ENCODE data around the gene CYP27A1.
"Not testable (repeated sequence)": the region's sequence is repeated elsewhere in the genome, so short reads cannot be mapped to it uniquely, and the experiment has no call there.

Gene CYP27A1

DNA sequence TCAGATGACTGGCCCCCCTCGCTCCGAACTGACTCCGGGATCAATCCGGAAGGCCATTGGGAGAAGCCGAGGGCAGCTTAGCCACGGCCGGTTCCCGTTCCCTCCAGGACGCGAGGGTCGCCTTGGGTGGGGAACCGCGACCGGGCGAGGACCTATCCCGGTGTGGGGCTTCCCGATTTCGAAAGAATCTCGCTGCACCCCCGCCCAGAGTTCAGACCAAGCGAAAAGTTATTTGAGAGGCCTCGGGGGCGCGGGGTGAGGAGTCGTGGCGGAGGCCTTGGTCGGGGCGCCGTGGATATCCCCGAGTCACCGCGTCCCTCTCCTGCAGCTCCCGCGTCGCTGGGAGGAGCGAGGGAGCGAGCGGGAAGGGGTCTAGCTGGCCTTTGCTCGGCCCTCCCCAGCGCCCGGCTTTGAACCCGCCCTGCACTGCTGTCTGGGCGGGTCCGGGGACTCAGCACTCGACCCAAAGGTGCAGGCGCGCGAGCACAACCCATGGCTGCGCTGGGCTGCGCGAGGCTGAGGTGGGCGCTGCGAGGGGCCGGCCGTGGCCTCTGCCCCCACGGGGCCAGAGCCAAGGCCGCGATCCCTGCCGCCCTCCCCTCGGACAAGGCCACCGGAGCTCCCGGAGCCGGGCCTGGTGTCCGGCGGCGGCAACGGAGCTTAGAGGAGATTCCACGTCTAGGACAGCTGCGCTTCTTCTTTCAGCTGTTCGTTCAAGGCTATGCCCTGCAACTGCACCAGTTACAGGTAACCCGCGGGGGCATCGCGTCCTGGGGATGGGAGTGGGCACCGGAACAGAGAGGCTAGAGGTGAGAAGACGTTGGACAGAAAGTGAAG lies at the start of gene CYP27A1:
CYP27A1 (plus strand) TSS at position 457 of the 837 bp plus-strand sequence; CDS start at position 493, 36 bp downstream.
- peak; percentile 74 for DNase-seq

DNA sequence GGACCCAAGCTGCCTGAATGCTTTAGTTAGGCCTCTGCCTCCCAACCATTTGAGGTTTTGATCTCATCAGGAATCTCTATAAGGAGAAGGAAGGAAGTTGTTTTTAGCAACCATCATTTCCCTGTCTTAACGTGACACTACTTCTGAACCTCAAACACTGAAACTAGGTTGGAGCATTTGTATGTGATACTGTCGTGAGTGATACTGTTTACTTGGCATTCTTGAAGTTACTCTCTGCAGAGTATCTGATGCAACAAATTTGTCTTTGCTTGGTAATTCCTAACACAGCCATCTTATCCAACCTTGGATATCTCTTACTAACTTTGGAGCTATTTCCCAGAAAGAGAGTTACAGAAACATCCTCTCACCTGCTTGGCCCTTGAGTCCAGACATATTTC lies 49.2 kb upstream of the CYP27A1 start:
- DNase-seq = no peak

DNA sequence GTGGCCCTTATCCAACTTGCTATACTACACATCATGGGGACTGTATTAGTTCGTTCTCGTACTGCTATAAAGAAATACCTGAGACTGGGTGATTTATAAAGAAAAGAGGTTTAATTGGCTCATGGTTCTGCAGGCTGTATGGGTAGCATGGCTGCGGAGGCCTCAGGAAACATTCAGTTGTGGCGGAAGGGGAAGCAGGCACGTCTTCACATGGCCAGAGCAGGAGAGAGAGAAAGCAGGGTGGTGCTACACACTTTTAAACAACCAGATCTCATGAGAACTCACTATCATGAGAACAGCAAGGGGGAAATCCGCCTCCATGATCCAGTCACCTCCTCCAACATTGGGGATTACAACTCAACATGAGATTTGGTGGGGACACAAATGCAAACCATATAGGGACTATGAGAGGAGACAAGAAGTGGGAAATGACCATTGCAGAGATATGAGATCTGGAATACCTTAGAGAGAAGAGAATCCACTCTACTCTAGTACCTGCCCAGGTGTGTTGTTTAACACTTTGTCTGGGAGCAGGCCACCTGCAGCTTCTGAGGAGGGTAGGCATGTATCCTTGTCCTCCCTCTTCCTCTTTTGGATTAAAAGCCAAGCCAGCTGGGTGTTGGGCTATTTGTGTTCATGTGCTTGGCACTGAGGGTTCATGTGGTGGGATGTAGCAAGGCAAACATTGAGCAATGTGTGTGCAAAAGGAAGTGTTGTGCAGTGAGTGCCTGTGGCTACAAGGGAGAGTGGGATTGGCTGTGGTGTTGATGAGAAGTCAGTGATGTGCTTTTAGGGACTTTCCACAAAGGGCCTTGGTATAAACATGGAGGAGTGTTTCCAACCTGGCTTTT lies 48.6 kb upstream of the CYP27A1 start:
- DNase-seq = no peak

DNA sequence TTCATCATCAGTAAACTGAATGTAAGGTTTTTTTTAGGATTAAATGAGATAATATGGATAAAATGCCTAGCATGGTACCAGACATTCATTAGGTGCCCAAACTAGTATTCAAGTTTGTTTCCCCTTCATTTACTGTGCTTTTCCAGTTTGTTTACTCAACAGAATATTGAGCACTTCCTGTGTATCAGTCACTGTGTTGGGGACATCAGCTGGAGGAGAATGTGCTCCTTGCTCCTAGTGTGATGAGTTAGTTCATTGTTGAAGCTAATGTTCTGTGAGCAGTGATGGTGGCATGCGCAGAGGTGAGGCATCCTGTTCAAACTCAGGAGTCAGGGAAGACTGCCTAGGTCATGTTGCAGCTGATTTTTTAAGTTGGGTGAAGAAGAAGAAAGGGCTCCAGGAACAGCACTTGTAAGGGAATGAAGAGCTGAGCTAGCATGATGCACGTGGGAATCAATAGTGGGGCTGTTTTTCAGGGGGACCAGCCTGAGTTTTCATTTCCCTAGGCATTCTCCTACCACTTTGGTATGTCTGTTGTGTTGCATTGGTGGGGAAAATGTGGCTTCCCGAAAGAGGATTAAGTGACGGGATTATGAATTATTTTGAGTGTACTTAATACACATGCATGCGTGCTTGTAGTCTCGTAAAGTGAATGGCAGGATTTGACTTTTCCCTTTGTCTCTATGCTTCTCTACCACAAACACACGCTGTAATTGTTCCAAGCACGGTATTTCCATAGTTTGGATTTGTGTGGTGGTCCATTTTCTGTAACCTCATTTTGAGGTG lies 47.6 kb upstream of the CYP27A1 start:
- DNase-seq = no peak

DNA sequence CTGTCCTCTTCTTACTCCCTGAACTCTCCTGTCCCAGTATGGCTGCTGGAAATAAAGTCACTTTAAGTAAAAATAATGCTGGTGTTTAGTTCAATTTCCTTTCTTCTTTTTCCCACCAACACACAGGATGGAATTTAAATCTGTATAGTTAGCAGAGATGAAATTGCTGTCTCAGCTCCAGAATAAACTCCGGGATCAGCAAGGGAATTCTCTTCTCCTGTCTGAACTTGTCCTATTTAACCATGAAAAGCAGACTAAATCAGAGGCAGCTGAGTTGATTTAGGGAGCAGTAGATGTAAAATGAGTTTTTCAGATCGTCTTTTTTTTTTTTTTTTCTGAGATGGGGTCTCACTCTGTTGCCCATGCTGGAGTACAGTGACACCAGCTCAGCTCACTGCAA lies 45.4 kb upstream of the CYP27A1 start:
- DNase-seq = no peak

DNA sequence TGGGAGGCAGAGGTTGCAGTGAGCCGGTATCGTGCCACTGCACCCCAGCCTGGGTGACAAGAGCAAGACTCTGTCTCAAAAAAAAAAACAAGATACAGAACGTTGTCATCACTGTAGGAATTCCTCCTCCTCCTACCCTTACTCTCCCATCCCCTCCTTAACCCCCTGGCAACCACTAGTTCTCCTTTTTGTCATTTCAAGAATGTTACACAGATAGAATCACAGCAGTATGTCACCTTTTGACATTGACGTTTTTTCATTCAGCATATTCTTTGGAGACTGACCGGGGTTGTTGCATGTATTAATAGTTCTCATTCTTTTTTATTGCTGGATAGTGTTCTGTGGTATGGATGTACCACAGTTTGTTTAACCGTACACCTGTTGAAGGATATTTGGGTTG lies 38.9 kb upstream of the CYP27A1 start:
- DNase-seq = no peak

DNA sequence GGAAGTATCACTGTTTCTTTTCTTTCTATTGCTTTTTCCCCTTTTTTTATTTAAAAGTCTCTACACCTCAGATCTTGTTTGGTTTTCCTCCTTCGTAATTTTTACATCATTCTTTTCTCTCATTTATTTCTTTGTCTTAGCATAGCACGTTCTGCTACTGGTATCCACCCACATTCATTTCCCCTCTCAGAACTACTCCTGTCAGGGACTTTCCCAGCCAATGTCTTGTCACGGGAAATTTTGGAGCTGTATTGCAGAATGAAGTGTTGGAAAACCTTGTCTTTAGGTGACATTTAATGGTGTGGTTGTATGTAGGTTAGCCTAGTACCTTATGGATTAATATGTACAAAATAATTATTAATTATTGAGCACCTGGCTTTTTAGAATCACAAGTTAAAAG lies 37.3 kb upstream of the CYP27A1 start:
- no peak for DNase-seq

GRCh38 chr2:218745160-218745558 lies 36.8 kb upstream of the CYP27A1 start:
- DNase-seq = no peak

DNA sequence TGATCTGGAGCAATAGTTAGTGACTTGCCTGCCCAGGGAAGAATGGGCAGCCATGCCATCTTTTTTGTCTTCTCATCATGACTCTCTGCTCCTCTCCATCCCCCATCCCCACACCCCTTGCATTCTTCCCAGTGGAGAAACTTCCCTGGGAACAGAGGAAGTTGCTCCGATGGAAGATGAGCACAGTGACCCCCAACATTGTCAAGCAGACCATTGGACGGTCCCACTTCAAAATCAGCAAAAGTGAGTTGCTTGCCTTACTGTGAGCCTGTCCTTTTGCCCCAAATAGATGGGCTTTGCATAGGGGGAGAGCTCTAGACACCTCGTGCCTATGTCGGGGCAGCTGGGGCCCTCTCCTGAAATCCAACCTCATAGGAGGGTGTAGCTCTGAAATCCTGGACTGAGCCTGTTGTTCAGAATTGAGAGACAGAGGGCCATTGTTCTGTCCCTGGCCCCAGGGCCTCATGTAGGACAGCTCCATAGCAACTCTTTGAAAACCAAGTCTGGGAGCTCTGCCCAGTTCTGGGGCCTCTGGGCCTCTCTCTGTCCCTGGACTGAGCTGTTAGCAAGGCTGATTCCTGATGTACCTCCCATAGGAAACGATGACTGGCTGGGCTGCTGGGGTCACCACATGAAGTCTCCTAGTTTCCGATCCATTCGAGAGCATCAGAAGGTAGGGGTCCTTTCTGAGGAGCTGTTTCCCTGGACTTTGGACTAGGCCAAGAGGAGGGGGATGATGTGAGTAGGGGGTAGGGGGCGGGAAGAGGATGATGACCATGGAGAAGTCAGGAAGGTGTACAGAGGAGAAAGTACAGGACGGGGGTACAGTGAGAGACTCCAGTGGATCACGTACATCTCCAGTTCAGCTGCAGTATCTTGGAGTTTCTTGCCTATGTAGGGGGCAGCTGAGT lies 36.1 kb upstream of the CYP27A1 start:
- peak; percentile 54 for DNase-seq

GRCh38 chr2:218746470-218746795 lies 35.5 kb upstream of the CYP27A1 start:
- no peak for DNase-seq

DNA sequence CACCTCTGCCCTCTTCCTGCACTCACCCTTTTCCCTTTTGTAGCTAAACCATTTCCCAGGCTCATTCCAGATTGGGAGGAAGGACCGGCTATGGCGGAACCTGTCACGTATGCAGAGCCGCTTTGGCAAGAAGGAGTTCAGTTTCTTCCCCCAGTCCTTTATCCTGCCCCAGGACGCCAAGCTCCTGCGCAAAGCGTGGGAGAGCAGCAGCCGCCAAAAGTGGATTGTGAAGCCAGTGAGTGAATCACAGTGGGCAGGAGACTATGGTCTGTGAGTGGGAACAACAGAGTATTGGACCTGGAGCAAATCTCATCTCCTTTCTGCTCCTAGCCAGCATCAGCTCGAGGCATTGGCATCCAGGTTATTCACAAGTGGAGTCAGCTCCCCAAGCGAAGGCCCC lies 35.0 kb upstream of the CYP27A1 start:
- no peak for DNase-seq

DNA sequence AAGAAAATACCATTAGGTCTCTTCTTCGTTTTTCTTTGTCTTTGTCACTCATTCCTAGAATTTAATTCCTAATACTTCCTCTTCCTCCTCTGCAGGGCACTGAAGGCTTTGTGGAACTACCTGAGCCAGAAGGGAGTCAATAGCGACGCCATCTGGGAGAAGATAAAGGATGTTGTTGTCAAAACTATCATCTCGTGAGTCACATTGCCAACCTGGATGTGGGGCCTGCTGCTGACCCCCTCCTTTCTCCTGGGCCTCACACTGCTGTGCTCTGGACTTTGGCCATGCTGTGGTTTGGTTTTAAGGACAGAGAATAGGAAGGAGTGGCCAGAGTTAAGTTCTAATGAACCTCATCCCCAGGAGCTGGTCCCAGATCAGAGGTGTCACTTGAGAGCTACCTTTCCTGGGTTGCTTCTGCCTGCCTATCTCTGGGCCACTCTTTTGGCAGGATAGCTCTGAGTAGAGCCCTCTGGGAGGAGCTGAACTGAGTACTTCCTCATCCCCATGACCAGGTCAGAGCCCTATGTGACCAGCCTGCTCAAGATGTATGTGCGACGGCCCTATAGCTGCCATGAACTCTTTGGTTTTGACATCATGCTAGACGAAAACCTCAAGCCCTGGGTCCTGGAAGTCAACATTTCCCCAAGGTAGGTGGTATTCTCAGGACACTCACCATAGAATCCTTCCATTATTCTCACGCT lies 33.1 kb upstream of the CYP27A1 start:
- no peak for DNase-seq

GRCh38 chr2:218754201-218754600 lies 27.7 kb upstream of the CYP27A1 start:
- no peak for DNase-seq

GRCh38 chr2:218754781-218755180 lies 27.2 kb upstream of the CYP27A1 start:
- DNase-seq = no peak

DNA sequence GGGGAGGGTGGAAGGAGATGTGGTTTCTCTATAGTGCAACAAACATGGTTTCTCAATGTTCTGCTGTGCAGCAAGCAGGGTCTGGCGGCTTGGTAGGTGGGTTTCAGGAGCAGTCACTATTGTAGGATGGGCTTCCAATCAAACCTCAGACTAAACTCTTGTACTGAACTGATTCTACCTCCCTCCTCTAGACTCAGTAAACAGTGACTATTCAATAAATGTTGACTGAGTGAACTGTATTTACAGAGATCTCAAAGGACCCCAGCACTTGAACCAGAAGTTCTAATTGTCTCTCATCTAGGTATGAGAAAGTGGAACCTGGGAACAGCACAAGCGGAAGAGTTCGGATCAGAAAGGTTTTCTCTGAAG lies 26.8 kb upstream of the CYP27A1 start:
- no peak for DNase-seq

GRCh38 chr2:218755567-218756404 lies 26.2 kb upstream of the CYP27A1 start:
- DNase-seq = no peak

- no peak for DNase-seq
These were observed 25.2 kb upstream of the CYP27A1 start for GRCh38 chr2:218756599-218757377.

DNA sequence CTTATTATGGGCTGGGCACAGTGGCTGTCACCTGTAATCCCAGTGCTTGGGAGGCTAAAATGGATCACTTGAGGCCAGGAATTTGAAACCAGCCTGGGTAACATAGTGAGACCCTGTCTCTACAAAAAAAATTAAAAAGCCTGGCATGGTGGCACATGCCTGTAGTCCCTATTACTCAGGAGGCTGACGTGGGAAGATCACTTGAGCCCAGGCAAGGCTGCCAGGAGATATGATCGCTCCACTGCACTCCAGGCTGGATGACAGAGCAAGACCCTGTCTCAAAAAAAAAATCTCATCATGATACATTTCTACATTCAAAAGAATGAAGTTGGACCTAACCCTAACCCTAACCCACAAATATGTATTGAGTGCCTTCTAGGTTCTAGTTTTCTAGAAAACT lies 20.2 kb upstream of the CYP27A1 start:
- DNase-seq = no peak

DNA sequence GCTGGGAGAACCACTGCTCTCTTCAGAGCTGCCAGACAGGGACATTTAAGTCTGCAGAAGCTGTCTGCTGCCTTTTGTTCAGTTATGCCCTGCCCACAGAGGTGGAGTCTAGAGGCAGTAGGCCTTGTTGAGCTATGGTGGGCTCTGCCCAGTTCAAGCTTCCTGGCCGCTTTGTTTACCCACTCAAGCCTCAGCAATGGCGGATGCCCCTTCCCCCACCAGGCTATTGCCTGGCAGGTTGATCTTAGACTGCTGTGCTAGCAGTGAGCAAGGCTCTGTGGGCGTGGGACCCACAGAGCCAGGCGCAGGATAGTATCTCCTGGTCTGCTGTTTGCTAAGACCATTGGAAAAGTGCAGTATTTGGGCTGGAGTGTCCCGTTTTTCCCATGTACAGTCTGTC lies 9.2 kb upstream of the CYP27A1 start:
- not testable (repeated sequence) for DNase-seq

DNA sequence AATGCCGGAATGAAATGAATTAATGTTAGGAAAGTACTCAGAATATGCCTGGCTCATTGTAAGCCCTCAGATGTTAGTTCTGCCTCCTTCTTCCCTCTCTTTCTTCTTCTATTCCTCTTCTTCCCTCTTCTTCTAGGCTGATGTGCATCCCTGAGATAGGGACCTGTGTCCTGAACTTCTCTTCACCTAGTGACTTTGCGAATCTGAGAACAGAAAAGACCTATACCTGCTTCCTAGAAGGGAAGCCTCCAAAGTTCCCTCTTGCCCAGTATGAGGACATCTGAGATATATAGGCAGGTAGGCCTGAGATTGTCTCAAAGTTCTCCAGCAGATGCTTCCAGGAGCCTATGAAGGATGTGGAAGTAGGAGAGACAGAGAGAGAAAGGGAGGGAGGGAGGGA lies 8.1 kb upstream of the CYP27A1 start:
- no peak for DNase-seq
